A549 treated with AZD9567 at 1 μM for 4 hours (cell line): Measurements from ENCODE around the gene KLK3. TPM values are rescaled to one million over a fixed set of nuclear protein-coding genes. Genes with fewer than 3 reads are reported as not detected.

ENCODE experiments used
- total RNA-seq: library from RNA; stranded (reverse); fragments of 200-300 nt; extraction: Qiagen RNA extraction; gene quantifications from 5 replicates; pipeline ENCODE4 v1.2.3, GENCODE V29; 2022; ENCODE audit not compliant: insufficient read depth

The KLK3 gene
- total RNA-seq: not detected in 5 replicates

DNA sequence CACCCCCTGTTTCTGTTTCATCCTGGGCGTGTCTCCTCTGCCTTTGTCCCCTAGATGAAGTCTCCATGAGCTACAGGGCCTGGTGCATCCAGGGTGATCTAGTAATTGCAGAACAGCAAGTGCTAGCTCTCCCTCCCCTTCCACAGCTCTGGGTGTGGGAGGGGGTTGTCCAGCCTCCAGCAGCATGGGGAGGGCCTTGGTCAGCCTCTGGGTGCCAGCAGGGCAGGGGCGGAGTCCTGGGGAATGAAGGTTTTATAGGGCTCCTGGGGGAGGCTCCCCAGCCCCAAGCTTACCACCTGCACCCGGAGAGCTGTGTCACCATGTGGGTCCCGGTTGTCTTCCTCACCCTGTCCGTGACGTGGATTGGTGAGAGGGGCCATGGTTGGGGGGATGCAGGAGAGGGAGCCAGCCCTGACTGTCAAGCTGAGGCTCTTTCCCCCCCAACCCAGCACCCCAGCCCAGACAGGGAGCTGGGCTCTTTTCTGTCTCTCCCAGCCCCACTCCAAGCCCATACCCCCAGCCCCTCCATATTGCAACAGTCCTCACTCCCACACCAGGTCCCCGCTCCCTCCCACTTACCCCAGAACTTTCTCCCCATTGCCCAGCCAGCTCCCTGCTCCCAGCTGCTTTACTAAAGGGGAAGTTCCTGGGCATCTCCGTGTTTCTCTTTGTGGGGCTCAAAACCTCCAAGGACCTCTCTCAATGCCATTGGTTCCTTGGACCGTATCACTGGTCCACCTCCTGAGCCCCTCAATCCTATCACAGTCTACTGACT is at the start of gene KLK3:
TSS of gene KLK3 (plus strand) at position 280 of the 775 bp plus-strand sequence. CDS start at position 321, 41 bp downstream.

DNA sequence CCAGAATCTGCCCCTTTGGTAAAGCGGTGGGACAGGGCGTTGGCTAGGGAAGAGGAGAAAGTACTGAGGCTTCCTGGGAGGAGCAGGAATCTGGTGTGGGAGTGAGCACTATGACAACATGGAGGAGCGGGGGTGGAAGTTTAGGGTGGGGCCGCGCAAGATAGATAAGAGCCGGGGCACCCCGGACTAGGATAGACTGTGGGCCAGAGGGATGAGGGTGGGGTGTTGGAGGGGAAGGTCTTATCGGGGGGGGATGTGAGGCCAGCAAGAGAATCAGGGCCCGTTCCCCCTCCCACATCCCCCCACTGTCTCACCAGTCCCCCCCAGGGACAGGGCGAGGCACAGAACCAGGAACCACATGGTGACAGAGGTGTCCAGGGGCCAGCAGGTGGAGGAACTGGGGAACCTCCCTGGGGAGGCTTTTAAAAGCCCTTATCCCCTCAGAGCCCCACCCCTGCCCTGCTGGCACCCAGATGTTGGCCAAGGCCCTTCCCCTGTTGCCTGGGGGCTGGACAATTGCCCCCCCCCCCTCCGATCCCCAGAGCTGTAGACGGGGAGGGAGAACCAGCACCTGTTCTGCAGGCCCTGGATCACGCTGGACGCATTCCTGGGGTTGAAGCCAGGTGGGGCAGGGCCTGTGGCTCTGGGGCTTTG is 31.2 kb upstream of the KLK3 start, which contains the start of gene KLK1:
TSS of gene KLK1 (minus strand) at position 399 of the 654 bp plus-strand sequence. CDS start at position 360, 39 bp downstream.

GRCh38 chr19:50833117-50833801 is 21.5 kb upstream of the KLK3 start, which contains the start of gene KLK15:
Gene KLK15, minus strand, starts transcription at chr19:50833574. Its CDS starts 2,082 bp downstream, at chr19:50831492.

GRCh38 chr19:50873056-50873455 is 18.3 kb downstream of the KLK3 start, which contains the start of gene KLK2:
Gene KLK2, plus strand, starts transcription at chr19:50873439. Its CDS starts 35 bp downstream, at chr19:50873474.

Other genes starting within 250 kb of the KLK3 start
- 0.34 to 0.69 TPM (median 0.42 TPM) in 4 of 5 replicates, not detected in the other for gene SYT3, start 215.0 kb upstream of the KLK3 start, total RNA-seq
- 8.9 to 10.6 TPM (median 10.3 TPM) in 4 of 5 replicates, not detected in the other for gene C19orf81, start 205.5 kb upstream of the KLK3 start, total RNA-seq
- gene SHANK1, start 135.1 kb upstream of the KLK3 start, total RNA-seq: 0.09 to 0.53 TPM (median 0.15 TPM) in 4 of 5 replicates, not detected in the other
- 3.6 to 11.4 TPM (median 10.7 TPM) in 5 replicates for gene CLEC11A, start 131.6 kb upstream of the KLK3 start, total RNA-seq
- not detected in 5 replicates for gene GPR32, start 84.5 kb upstream of the KLK3 start, total RNA-seq
- gene ACP4, start 64.5 kb upstream of the KLK3 start, total RNA-seq: not detected in 5 replicates
- gene KLK1, start 31.1 kb upstream of the KLK3 start, total RNA-seq: 0.09 to 0.15 TPM in 2 of 5 replicates, not detected in the others
- gene KLK15, start 21.3 kb upstream of the KLK3 start, total RNA-seq: not detected in 5 replicates
- gene KLK2, start 18.5 kb downstream of the KLK3 start, total RNA-seq: 0.16 to 0.24 TPM (median 0.21 TPM) in 4 of 5 replicates, not detected in the other
- 0.11 to 0.15 TPM in 2 of 5 replicates, not detected in the others for gene KLK4, start 56.5 kb downstream of the KLK3 start, total RNA-seq
- gene KLK5, start 98.1 kb downstream of the KLK3 start, total RNA-seq: not detected in 5 replicates
- gene KLK6, start 114.7 kb downstream of the KLK3 start, total RNA-seq: 0.17 to 0.30 TPM (median 0.19 TPM) in 4 of 5 replicates, not detected in the other
- not detected in 5 replicates for gene KLK7, start 129.0 kb downstream of the KLK3 start, total RNA-seq
- gene KLK8, start 146.7 kb downstream of the KLK3 start, total RNA-seq: not detected in 5 replicates
- 0.21 to 0.34 TPM (median 0.28 TPM) in 4 of 5 replicates, not detected in the other for gene KLK10, start 164.8 kb downstream of the KLK3 start, total RNA-seq
- gene KLK11, start 171.7 kb downstream of the KLK3 start, total RNA-seq: not detected in 5 replicates
- gene KLK12, start 180.1 kb downstream of the KLK3 start, total RNA-seq: not detected in 5 replicates
- 0.10 to 0.22 TPM in 2 of 5 replicates, not detected in the others for gene KLK13, start 210.2 kb downstream of the KLK3 start, total RNA-seq
- 0.17 to 0.57 TPM (median 0.33 TPM) in 4 of 5 replicates, not detected in the other for gene KLK14, start 228.0 kb downstream of the KLK3 start, total RNA-seq